Mammary epithelial cell (primary cell): Measurements from ENCODE around the gene AASDH.

Experiments
- EZH2 ChIP-seq: IDR thresholded peaks from 2 replicates; pipeline ENCODE4 v1.6.1; 2012; ENCODE audit warnings: low read length, inconsistent platforms, borderline replicate concordance
- TF ChIP-seq, protein P1 (sequence below), 2 donors: IDR thresholded peaks in 1 of 2; conservative IDR thresholded peaks in 1 of 2; 2 replicates each; pipeline ENCODE4 v1.5.1; 2011 to 2012; ENCODE audit warnings: inconsistent platforms in 2 of 2, low read length in 2 of 2, mild to moderate bottlenecking in 2 of 2, control low read depth in 1 of 2, low read depth in 1 of 2; ENCODE audit not compliant: insufficient read depth in 1 of 2; ENCODE audit errors: extremely low read depth in 1 of 2

- TF ChIP-seq, protein P1, sequence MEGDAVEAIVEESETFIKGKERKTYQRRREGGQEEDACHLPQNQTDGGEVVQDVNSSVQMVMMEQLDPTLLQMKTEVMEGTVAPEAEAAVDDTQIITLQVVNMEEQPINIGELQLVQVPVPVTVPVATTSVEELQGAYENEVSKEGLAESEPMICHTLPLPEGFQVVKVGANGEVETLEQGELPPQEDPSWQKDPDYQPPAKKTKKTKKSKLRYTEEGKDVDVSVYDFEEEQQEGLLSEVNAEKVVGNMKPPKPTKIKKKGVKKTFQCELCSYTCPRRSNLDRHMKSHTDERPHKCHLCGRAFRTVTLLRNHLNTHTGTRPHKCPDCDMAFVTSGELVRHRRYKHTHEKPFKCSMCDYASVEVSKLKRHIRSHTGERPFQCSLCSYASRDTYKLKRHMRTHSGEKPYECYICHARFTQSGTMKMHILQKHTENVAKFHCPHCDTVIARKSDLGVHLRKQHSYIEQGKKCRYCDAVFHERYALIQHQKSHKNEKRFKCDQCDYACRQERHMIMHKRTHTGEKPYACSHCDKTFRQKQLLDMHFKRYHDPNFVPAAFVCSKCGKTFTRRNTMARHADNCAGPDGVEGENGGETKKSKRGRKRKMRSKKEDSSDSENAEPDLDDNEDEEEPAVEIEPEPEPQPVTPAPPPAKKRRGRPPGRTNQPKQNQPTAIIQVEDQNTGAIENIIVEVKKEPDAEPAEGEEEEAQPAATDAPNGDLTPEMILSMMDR (conservative IDR thresholded peaks at IDR 0.05 in 1 of 2, IDR thresholded peaks at IDR 0.05 in 1 of 2; ENCODE audit: extremely low read depth in 1 of 2, insufficient read depth in 1 of 2, low read depth in 1 of 2, low read length in 2 of 2), result no peak
- no peak for TF ChIP-seq EZH2
Measured at GRCh38 chr4:56324011-56324610, 63.2 kb downstream of the AASDH start.
